ENCODE data around the gene RPS27. TPM values are rescaled to one million over a fixed set of nuclear protein-coding genes. Genes with fewer than 3 reads are reported as not detected.

RPS27 gene
- polyA plus RNA-seq, 3 donors = 4,186 to 7,443 (median 4,309) TPM

DNA sequence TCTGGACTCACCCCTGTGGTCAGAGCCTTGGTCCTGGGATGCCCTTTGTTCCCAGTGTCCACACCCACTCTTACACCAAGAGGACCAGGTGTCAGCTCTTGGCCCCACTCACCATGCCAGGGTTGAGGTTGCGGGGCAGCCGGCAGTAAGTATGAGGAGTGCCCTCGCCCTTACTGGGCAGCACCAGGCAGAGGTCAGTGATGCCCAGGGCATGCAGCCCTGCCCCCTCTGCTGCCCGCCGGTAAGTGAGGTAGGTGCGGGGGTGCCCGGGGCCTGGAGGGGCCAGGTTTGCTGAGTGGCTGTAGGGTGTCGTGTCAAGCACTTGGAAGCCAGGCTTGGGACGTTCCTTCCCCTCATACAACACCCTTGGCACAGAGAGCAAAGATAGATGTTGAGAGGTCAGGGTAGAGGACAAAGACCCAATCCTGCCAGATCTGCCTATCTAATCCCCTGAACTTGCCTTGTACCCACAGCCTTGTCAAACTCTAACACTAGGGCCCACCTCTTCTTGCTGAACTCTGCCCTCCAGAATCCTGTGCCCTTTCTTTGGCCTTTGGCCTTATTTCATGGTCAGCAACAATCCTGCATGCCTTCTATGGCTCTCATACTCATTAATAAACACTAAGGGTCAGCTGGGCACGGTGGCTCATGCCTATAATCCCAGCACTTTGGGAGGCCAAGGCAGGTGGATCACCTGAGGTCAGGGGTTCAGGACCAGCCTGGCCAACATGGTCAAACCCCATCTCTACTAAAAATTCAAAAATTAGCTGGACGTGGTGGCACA, 47.6 kb upstream of the RPS27 start:
- no peaks in the 10 kb centered on the region for H3K27me3 ChIP-seq (ENCODE audit: control insufficient read depth in 2 of 2, insufficient read depth in 2 of 2, low read length in 2 of 2)
- H3K27ac ChIP-seq (ENCODE audit: low read depth in 1 of 2, low read length in 2 of 2) = peak overlapping the region; percentile 10 to 71
- peaks cover 66% of the 10 kb centered on the region for H3K79me2 ChIP-seq (ENCODE audit: insufficient read depth, low read length)
- intact Hi-C loops (cut with micrococcal nuclease) = no loop called here
- Mint-ChIP-seq H3K9me3 (no peaks in the 10 kb centered on the region), H3K27ac (peak overlapping the region in 5 of 7 donors; percentile 58 to 100 (median 100)), H3K36me3 (peaks cover 54 to 62% of the 10 kb centered on the region in 2 donors), H3K27me3 (ENCODE audit: low read depth in 3 of 3) (no peaks in the 10 kb centered on the region), H3K4me3 (peak overlapping the region in 1 of 2 donors; percentile 24), H3K4me1 (peaks cover 48% of the 10 kb centered on the region)
- peak overlapping the region; percentile 31 for H3K4me2 ChIP-seq (replicated peaks; ENCODE audit: extremely low read depth, low read length, poor library complexity, severe bottlenecking)
- H3K4me3 ChIP-seq (replicated peaks in 1 of 3; ENCODE audit: low read depth in 2 of 3, low read length in 3 of 3) = no peak overlapping the region
- H2AFZ ChIP-seq (ENCODE audit: insufficient read depth, low read depth, low read length, poor library complexity, severe bottlenecking) = no peak overlapping the region
- H3K9ac ChIP-seq (ENCODE audit: insufficient read depth, low read length, poor library complexity, severe bottlenecking) = no peak overlapping the region
- no peak for DNase-seq
- peaks cover 45 to 58% of the 10 kb centered on the region in 2 donors for H3K4me1 ChIP-seq (ENCODE audit: control insufficient read depth in 1 of 2, insufficient read depth in 2 of 2, low read length in 2 of 2)
- WGBS (ENCODE audit: insufficient coverage) = 100% methylated on average over 6 of the region's 11 CpGs
- peaks cover 58 to 60% of the 10 kb centered on the region in 2 donors for H3K36me3 ChIP-seq (replicated peaks in 1 of 2; ENCODE audit: control insufficient read depth in 1 of 2, insufficient read depth in 2 of 2, low read length in 2 of 2)
- TF ChIP-seq, protein P1, sequence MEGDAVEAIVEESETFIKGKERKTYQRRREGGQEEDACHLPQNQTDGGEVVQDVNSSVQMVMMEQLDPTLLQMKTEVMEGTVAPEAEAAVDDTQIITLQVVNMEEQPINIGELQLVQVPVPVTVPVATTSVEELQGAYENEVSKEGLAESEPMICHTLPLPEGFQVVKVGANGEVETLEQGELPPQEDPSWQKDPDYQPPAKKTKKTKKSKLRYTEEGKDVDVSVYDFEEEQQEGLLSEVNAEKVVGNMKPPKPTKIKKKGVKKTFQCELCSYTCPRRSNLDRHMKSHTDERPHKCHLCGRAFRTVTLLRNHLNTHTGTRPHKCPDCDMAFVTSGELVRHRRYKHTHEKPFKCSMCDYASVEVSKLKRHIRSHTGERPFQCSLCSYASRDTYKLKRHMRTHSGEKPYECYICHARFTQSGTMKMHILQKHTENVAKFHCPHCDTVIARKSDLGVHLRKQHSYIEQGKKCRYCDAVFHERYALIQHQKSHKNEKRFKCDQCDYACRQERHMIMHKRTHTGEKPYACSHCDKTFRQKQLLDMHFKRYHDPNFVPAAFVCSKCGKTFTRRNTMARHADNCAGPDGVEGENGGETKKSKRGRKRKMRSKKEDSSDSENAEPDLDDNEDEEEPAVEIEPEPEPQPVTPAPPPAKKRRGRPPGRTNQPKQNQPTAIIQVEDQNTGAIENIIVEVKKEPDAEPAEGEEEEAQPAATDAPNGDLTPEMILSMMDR (IDR thresholded peaks at IDR 0.05) = no peak
- H4K20me1 ChIP-seq (ENCODE audit: insufficient read depth, low read length) = peaks cover 42% of the 10 kb centered on the region
- no peaks in the 10 kb centered on the region for H3K9me3 ChIP-seq (replicated peaks in 1 of 2; ENCODE audit: control insufficient read depth in 1 of 2, insufficient read depth in 1 of 2, low read length in 2 of 2)

DNA sequence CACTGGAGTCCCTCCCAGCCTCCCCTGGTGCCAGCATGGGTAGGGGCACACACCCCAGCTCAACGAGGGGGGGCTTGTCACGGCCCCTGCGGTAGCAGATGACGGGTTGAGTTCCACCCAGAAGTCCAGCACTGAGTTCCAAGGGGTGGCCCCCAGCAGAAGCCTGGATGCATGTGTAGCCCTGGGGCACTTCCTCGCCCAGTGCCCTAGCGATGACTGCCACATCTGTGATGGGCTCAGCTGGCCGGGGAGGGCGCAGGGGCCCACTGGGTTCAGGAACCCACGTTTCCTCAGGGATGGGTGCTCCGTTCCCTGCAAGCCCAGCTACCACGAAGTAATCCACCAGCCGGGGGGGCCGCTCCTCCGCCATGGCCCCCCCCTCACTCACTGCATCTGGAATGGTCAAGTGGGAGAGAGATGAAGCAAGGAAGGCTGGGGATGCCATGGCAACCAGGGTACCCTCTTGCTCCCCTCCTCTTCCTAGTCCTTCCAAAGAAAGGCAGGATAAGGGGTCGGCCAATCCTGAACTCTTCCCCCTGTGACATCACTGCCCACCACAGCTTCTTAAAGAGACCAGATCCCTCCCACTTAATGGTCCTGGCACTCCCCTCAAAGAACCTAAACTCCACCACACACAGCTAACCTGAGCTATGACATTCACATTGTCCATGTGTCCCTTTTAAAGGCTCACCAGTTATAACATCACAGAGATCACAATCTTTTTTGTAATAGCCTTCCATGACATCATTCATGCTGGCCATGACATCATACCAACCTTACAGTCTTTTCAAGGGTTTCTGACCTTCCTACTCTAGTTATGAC, 46.3 kb upstream of the RPS27 start:
- H3K4me3 Mint-ChIP-seq = peak overlapping the region; percentile 83 to 93
- peaks cover 54 to 66% of the 10 kb centered on the region in 2 donors for H3K4me1 ChIP-seq (ENCODE audit: control insufficient read depth in 1 of 2, insufficient read depth in 2 of 2, low read length in 2 of 2)
- H4K20me1 ChIP-seq (ENCODE audit: insufficient read depth, low read length) = peaks cover 34% of the 10 kb centered on the region
- peaks cover 61 to 62% of the 10 kb centered on the region in 2 donors for H3K36me3 ChIP-seq (replicated peaks in 1 of 2; ENCODE audit: control insufficient read depth in 1 of 2, insufficient read depth in 2 of 2, low read length in 2 of 2)
- H3K9me3 ChIP-seq (replicated peaks in 1 of 2; ENCODE audit: control insufficient read depth in 1 of 2, insufficient read depth in 1 of 2, low read length in 2 of 2) = no peaks in the 10 kb centered on the region
- no peaks in the 10 kb centered on the region for H3K27me3 Mint-ChIP-seq (ENCODE audit: low read depth in 3 of 3)
- H3K27ac Mint-ChIP-seq = peak overlapping the region; percentile 98 to 100 (median 100)
- H3K36me3 Mint-ChIP-seq = peaks cover 61 to 62% of the 10 kb centered on the region in 2 donors
- WGBS (ENCODE audit: insufficient coverage) = 70% methylated on average over 9 of the region's 15 CpGs
- H3K27ac ChIP-seq (ENCODE audit: low read depth in 1 of 2, low read length in 2 of 2) = peak overlapping the region; percentile 100
- peak overlapping the region; percentile 94 for H3K9ac ChIP-seq (ENCODE audit: insufficient read depth, low read length, poor library complexity, severe bottlenecking)
- H3K9me3 Mint-ChIP-seq = no peaks in the 10 kb centered on the region
- H3K4me2 ChIP-seq (replicated peaks; ENCODE audit: extremely low read depth, low read length, poor library complexity, severe bottlenecking) = peak overlapping the region; percentile 83
- intact Hi-C loops (cut with micrococcal nuclease) = loop anchor here in 1 of 2 donors (2.0 kb wide), 1 partner anchor 21 kb away; the partner anchor contains the start of gene GATAD2B
- H3K4me1 Mint-ChIP-seq = peaks cover 61% of the 10 kb centered on the region
- TF ChIP-seq, protein P1 (IDR thresholded peaks at IDR 0.05) = no peak
- H3K4me3 ChIP-seq (replicated peaks in 1 of 3; ENCODE audit: low read depth in 2 of 3, low read length in 3 of 3) = peak overlapping the region; percentile 70 to 83 (median 83)
- H3K27me3 ChIP-seq (ENCODE audit: control insufficient read depth in 2 of 2, insufficient read depth in 2 of 2, low read length in 2 of 2) = no peaks in the 10 kb centered on the region
- DNase-seq = peak; percentile 65 to 83 (median 81)
- H3K79me2 ChIP-seq (ENCODE audit: insufficient read depth, low read length) = peaks cover 70% of the 10 kb centered on the region
- no peak overlapping the region for H2AFZ ChIP-seq (ENCODE audit: insufficient read depth, low read depth, low read length, poor library complexity, severe bottlenecking)

All from CD14-positive monocyte (primary cell).